Glomerular visceral epithelial cell (primary cell): ENCODE measurements around the gene TMLHE.
"Not testable (repeated sequence)": the region's sequence is repeated elsewhere in the genome, so short reads cannot be mapped to it uniquely, and the experiment has no call there.

Experiments
- DNase-seq: peaks from one replicate; pipeline ENCODE4 v3.0.0-alpha.2; 2016; ENCODE audit errors: extremely low spot score

Gene TMLHE

GRCh38 chrX:155495134-155495533 lies 117.6 kb downstream of the TMLHE start:
- not testable (repeated sequence) for DNase-seq

GRCh38 chrX:155491421-155491820 lies 121.3 kb downstream of the TMLHE start:
- DNase-seq = not testable (repeated sequence)

- not testable (repeated sequence) for DNase-seq
Observed at GRCh38 chrX:155477136-155477535, 135.6 kb downstream of the TMLHE start.

GRCh38 chrX:155466269-155466938 lies 146.3 kb downstream of the TMLHE start:
- not testable (repeated sequence) for DNase-seq

GRCh38 chrX:155460501-155460900 lies 152.3 kb downstream of the TMLHE start:
- DNase-seq = not testable (repeated sequence)

DNA sequence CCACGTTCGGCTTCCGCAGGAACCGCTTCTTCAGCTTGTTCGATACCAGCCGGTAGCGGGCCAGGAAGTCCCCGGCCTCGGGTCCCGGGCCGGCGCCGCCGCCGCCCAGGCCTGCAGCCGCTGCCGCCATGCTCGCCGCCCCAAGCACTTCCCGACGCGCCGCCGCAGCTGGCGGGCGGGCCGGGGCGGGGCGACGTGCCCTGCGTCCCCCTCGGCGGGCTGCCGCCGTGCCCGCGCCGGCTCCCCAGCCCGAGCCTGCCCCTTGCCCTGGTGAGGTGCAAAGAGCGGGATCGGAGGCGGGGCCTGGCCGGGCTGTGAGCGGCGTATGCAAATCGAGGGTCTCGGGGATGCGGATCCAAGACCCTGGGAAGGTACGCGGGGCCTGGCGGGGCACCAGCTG lies 154.3 kb downstream of the TMLHE start, which contains the start of gene F8A3:
Gene F8A3, minus strand, starts transcription at position 150 of the 400 bp plus-strand sequence. Its CDS starts 20 bp downstream, at position 130.
- DNase-seq = not testable (repeated sequence)

DNA sequence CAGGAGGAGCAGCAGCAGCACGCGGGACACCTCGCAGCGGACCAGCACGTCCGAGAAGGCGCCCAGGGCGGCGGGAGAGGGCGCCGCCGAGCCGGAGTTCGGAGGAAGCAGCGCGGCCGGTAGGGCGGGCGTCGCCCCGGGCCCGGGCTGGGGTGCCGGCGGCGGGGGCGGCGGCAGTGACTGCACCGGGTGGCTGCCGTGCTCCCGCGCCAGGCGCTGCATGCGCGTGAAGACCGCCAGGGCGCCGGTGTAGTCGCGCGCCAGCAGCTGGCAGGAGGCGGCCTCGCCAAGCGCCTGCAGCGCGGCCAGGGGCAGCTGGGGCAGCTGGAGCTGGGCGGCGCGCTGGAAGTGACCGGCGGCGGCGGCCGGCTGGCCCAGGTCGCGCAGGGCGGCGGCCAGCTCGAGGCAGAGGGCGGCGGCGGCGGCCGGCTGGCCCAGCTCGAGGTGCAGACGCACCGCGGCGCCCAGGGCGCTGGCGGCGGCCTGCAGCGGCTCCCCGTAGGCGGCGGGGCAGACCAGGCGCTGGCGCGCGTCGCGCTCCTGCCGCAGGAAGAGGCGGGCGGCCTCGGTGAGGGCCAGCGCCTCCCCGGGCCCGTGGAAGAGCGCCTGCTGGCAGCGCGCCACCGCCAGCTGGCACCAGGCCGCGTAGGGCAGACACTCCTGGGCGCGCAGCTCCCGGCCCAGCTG lies 154.8 kb downstream of the TMLHE start:
- not testable (repeated sequence) for DNase-seq

DNA sequence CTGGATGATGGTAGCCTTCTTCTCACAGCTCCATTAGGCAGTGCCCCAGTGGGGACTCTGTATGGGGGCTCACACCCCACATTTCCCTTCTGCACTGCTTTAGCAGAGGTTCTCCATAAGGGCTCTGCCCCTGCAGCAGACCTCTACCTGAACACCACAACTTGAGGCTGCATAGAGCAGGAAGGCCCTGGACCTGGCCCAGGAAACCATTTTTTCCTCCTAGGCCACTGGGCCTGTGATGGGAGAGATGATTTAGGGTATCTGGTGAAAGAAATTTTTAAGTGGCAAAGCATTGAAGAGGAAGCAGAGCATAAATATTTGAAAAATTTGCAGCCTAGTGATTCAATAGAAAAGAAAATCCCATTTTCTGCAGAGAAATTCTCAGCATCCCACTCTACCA lies 171.7 kb downstream of the TMLHE start:
- DNase-seq = no peak
